ENCODE measurements around the gene F3. TPM values are rescaled to one million over a fixed set of nuclear protein-coding genes. Genes with fewer than 3 reads are reported as not detected.

The F3 gene
- total and polyA plus RNA-seq, 4 donors, result 1.0 to 2.7 (median 1.4) TPM

DNA sequence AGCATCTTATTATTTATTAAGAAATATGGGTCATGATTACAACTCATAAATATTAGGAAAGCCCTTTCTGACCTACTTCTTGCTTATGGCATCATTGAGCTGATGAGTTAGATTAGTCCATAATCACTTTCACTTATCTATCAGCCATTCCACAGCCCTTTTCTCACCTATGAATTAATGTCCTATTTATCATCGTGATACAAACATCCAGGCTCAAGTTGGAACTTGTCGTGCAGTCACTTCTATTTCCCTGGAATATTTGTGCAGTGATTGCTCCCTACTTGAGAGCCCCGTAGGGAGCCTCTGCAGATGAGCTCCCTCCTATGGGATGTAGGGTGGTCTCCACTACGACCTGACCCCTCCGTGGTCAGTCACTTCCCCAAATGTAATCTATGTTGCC, 8.1 kb upstream of the F3 start:
- no peaks in the 10 kb centered on the region for H3K9me3 ChIP-seq (ENCODE audit: control insufficient read depth in 4 of 4, low read length in 3 of 4)
- H3K9ac ChIP-seq (ENCODE audit: low read depth in 1 of 2, low read length in 2 of 2), result no peak overlapping the region
- H3K4me3 ChIP-seq (ENCODE audit: low read depth in 1 of 3, low read length in 3 of 3), result no peak overlapping the region
- no peaks in the 10 kb centered on the region for H3K4me1 ChIP-seq (ENCODE audit: control insufficient read depth in 4 of 4, insufficient read depth in 4 of 4, low read length in 3 of 4)
- DNase-seq (ENCODE audit: low spot score), result no peak
- 71% methylated on average over 5 of the region's 5 CpGs for WGBS
- H3K36me3 ChIP-seq (ENCODE audit: control insufficient read depth in 4 of 4, insufficient read depth in 3 of 4, low read depth in 1 of 4, low read length in 3 of 4), result no peaks in the 10 kb centered on the region
- H3K27me3 ChIP-seq (ENCODE audit: control insufficient read depth in 4 of 4, insufficient read depth in 4 of 4, low read length in 3 of 4), result no peaks in the 10 kb centered on the region
- no peak overlapping the region for H3K27ac ChIP-seq (ENCODE audit: low read depth in 1 of 2, low read length in 2 of 2)
- TF ChIP-seq FOXA1 (IDR thresholded peaks at IDR 0.05), result no peak
- no peak for TF ChIP-seq TAF1 (conservative IDR thresholded peaks at IDR 0.05)
- TF ChIP-seq MAX (IDR thresholded peaks at IDR 0.05), result no peak
- no peak for TF ChIP-seq RXRA (IDR thresholded peaks at IDR 0.05)
- no peak for TF ChIP-seq GABPA (IDR thresholded peaks at IDR 0.05 in 1 of 2, conservative IDR thresholded peaks at IDR 0.05 in 1 of 2)
- no peak for TF ChIP-seq ZBTB33 (IDR thresholded peaks at IDR 0.05)
- TF ChIP-seq YY1 (IDR thresholded peaks at IDR 0.05), result no peak
- no peak for TF ChIP-seq EGR1 (IDR thresholded peaks at IDR 0.05; ENCODE audit: low read depth in 2 of 2)

DNA sequence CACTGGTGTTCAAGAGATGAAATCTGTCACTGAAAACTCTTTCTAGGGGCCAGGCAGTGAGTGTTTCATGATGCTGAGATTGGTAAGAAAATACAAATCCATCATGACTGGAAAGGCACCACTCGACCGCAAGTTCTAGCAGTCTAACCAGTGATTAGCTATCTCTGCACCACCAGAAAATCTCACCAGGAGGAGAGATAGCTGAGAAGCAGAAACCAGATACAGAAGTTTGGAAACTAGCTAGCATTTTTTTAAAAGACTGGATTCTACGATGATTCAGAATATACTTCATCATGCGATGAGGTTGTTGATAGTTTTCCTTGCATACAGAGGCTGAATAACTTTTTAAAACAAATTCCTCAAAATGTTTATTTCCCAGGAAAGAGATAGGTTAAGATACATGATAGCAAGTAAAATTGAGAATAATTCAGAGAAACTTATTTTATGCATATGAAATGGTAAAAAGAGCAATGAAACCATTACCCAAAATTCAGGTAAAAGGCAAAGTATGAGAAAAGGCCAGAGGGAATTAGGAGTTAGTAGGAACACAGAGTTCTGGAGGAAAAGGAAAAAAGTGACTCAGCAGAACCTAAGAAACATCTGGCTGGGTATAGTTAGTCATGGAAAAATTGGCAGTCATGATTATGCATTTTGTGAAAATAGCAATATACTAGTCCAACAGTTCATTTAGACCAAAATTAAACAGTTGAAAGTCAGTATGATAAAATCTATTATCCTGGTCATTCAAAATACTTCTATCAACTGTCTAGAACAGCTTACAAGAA, 3.3 kb upstream of the F3 start:
- Histone ChIP-seq H3K4me1 (ENCODE audit: control insufficient read depth in 4 of 4, insufficient read depth in 4 of 4, low read length in 3 of 4) (peaks cover 2 to 15% (median 6%) of the 10 kb centered on the region in 4 donors), H3K9ac (ENCODE audit: low read depth in 1 of 2, low read length in 2 of 2) (no peak overlapping the region), H3K9me3 (ENCODE audit: control insufficient read depth in 4 of 4, low read length in 3 of 4) (no peaks in the 10 kb centered on the region), H3K36me3 (ENCODE audit: control insufficient read depth in 4 of 4, insufficient read depth in 3 of 4, low read depth in 1 of 4, low read length in 3 of 4) (no peaks in the 10 kb centered on the region), H3K27me3 (ENCODE audit: control insufficient read depth in 4 of 4, insufficient read depth in 4 of 4, low read length in 3 of 4) (no peaks in the 10 kb centered on the region), H3K27ac (ENCODE audit: low read depth in 1 of 2, low read length in 2 of 2) (no peak overlapping the region), H3K4me3 (ENCODE audit: low read depth in 1 of 3, low read length in 3 of 3) (no peak overlapping the region)
- WGBS, result 92% methylated on average over 4 of the region's 4 CpGs
- TF ChIP-seq SP1 (IDR thresholded peaks at IDR 0.05), result no peak
- TF ChIP-seq RAD21 (IDR thresholded peaks at IDR 0.05), result no peak
- no peak for TF ChIP-seq NR2F2 (IDR thresholded peaks at IDR 0.05)
- no peak for TF ChIP-seq GABPA (IDR thresholded peaks at IDR 0.05 in 1 of 2, conservative IDR thresholded peaks at IDR 0.05 in 1 of 2)
- TF ChIP-seq JUND (IDR thresholded peaks at IDR 0.05), result no peak
- no peak for TF ChIP-seq MAX (IDR thresholded peaks at IDR 0.05)
- TF ChIP-seq TAF1 (conservative IDR thresholded peaks at IDR 0.05), result no peak
- TF ChIP-seq FOXA1 (IDR thresholded peaks at IDR 0.05), result no peak
- TF ChIP-seq, protein P1, sequence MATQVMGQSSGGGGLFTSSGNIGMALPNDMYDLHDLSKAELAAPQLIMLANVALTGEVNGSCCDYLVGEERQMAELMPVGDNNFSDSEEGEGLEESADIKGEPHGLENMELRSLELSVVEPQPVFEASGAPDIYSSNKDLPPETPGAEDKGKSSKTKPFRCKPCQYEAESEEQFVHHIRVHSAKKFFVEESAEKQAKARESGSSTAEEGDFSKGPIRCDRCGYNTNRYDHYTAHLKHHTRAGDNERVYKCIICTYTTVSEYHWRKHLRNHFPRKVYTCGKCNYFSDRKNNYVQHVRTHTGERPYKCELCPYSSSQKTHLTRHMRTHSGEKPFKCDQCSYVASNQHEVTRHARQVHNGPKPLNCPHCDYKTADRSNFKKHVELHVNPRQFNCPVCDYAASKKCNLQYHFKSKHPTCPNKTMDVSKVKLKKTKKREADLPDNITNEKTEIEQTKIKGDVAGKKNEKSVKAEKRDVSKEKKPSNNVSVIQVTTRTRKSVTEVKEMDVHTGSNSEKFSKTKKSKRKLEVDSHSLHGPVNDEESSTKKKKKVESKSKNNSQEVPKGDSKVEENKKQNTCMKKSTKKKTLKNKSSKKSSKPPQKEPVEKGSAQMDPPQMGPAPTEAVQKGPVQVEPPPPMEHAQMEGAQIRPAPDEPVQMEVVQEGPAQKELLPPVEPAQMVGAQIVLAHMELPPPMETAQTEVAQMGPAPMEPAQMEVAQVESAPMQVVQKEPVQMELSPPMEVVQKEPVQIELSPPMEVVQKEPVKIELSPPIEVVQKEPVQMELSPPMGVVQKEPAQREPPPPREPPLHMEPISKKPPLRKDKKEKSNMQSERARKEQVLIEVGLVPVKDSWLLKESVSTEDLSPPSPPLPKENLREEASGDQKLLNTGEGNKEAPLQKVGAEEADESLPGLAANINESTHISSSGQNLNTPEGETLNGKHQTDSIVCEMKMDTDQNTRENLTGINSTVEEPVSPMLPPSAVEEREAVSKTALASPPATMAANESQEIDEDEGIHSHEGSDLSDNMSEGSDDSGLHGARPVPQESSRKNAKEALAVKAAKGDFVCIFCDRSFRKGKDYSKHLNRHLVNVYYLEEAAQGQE (IDR thresholded peaks at IDR 0.05), result no peak
- TF ChIP-seq FOXA2 (IDR thresholded peaks at IDR 0.05), result no peak
- no peak for TF ChIP-seq ATF3 (IDR thresholded peaks at IDR 0.05)
- no peak for TF ChIP-seq HNF4G (IDR thresholded peaks at IDR 0.05)
- TF ChIP-seq, protein P2, sequence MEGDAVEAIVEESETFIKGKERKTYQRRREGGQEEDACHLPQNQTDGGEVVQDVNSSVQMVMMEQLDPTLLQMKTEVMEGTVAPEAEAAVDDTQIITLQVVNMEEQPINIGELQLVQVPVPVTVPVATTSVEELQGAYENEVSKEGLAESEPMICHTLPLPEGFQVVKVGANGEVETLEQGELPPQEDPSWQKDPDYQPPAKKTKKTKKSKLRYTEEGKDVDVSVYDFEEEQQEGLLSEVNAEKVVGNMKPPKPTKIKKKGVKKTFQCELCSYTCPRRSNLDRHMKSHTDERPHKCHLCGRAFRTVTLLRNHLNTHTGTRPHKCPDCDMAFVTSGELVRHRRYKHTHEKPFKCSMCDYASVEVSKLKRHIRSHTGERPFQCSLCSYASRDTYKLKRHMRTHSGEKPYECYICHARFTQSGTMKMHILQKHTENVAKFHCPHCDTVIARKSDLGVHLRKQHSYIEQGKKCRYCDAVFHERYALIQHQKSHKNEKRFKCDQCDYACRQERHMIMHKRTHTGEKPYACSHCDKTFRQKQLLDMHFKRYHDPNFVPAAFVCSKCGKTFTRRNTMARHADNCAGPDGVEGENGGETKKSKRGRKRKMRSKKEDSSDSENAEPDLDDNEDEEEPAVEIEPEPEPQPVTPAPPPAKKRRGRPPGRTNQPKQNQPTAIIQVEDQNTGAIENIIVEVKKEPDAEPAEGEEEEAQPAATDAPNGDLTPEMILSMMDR (IDR thresholded peaks at IDR 0.05; ENCODE audit: low read depth, low read length, missing input control), result no peak
- no peak for TF ChIP-seq ZBTB33 (IDR thresholded peaks at IDR 0.05)
- no peak for TF ChIP-seq RXRA (IDR thresholded peaks at IDR 0.05)
- no peak for TF ChIP-seq YY1 (IDR thresholded peaks at IDR 0.05)
- DNase-seq (ENCODE audit: low spot score), result no peak

Data from liver (tissue), 9 donors.